Keratinocyte (primary cell): ENCODE measurements around the gene PRDM8. TPM values are rescaled to one million over a fixed set of nuclear protein-coding genes. Genes with fewer than 3 reads are reported as not detected.

Experiments
- DNase-seq: peaks from one replicate; pipeline ENCODE4 v3.0.0-alpha.2; 2011; ENCODE audit warnings: low read depth, missing footprints, low spot score
- FAIRE-seq: peaks from 2 replicates; lab custom pipeline; 2011; peaks lifted over from hg19 to GRCh38; lab: Jason Lieb, UNC
- H2AFZ ChIP-seq: 2 replicates; pipeline ENCODE4 v1.6.0; 2012; ENCODE audit warnings: low read length, control low read depth, inconsistent platforms; ENCODE audit not compliant: control insufficient read depth
- H3K27ac ChIP-seq: 2 replicates; pipeline ENCODE4 v1.5.1; 2011; ENCODE audit warnings: low read length; ENCODE audit not compliant: control insufficient read depth, insufficient read depth
- H3K27me3 ChIP-seq: 3 replicates; pipeline ENCODE4 v1.6.0; 2011; ENCODE audit warnings: low read length; ENCODE audit not compliant: control insufficient read depth, insufficient read depth; ENCODE audit errors: extremely low read depth
- H3K36me3 ChIP-seq, 2 experiments: 2 replicates in 1 of 2; 3 replicates in 1 of 2; pipeline ENCODE4 v1.5.1; 2011; ENCODE audit warnings: low read length in 2 of 2, mild to moderate bottlenecking in 1 of 2; ENCODE audit not compliant: control insufficient read depth in 2 of 2, insufficient read depth in 2 of 2; ENCODE audit errors: extremely low read depth in 1 of 2
- H3K4me1 ChIP-seq: 3 replicates; pipeline ENCODE4 v1.5.1; 2011; ENCODE audit warnings: low read length; ENCODE audit not compliant: control insufficient read depth, insufficient read depth; ENCODE audit errors: extremely low read depth
- H3K4me2 ChIP-seq: 3 replicates; pipeline ENCODE4 v1.6.0; 2011; ENCODE audit warnings: low read depth, low read length; ENCODE audit not compliant: control insufficient read depth, insufficient read depth; ENCODE audit errors: extremely low read depth
- H3K4me3 ChIP-seq, 3 experiments: fragments of 200-600 bp in 1 of 3; sonication (generic) in 1 of 3; 2 replicates in 2 of 3; 3 replicates in 1 of 3; pipeline ENCODE4 v1.5.1; 2011 to 2016; ENCODE audit warnings: low read length in 3 of 3, mild to moderate bottlenecking in 3 of 3, control low read depth in 2 of 3, inconsistent platforms in 1 of 3, low read depth in 1 of 3, mixed read lengths in 1 of 3, mixed run types in 1 of 3, moderate library complexity in 1 of 3; ENCODE audit not compliant: control insufficient read depth in 2 of 3, insufficient read depth in 2 of 3; ENCODE audit errors: extremely low read depth in 1 of 3
- H3K79me2 ChIP-seq: 2 replicates; pipeline ENCODE4 v1.6.0; 2012; ENCODE audit warnings: low read length; ENCODE audit not compliant: control insufficient read depth, insufficient read depth
- H3K9ac ChIP-seq: 3 replicates; pipeline ENCODE4 v1.6.0; 2011; ENCODE audit warnings: low read length; ENCODE audit not compliant: control insufficient read depth, insufficient read depth; ENCODE audit errors: extremely low read depth
- H3K9me1 ChIP-seq: 3 replicates; pipeline ENCODE4 v1.6.0; 2011; ENCODE audit warnings: low read length; ENCODE audit not compliant: control insufficient read depth, insufficient read depth; ENCODE audit errors: extremely low read depth
- H3K9me3 ChIP-seq: 2 replicates; pipeline ENCODE4 v1.5.1; 2012; ENCODE audit warnings: low read depth, low read length; ENCODE audit not compliant: control insufficient read depth
- H4K20me1 ChIP-seq: 3 replicates; pipeline ENCODE4 v1.6.0; 2011; ENCODE audit warnings: low read length; ENCODE audit not compliant: control insufficient read depth, insufficient read depth; ENCODE audit errors: extremely low read depth
- CTCF ChIP-seq, 3 experiments: IDR thresholded peaks in 1 of 3; conservative IDR thresholded peaks in 1 of 3; optimal IDR thresholded peaks in 1 of 3; 2 replicates in 2 of 3; 3 replicates in 1 of 3; pipeline versions ENCODE3 to v1.5.1; 2011; ENCODE audit warnings: low read length in 3 of 3, mild to moderate bottlenecking in 3 of 3, moderate library complexity in 2 of 3, control low read depth in 1 of 3, inconsistent platforms in 1 of 3; ENCODE audit not compliant: insufficient read depth in 2 of 3; ENCODE audit errors: extremely low read depth in 1 of 3
- EZH2 ChIP-seq: IDR thresholded peaks from one replicate; pipeline ENCODE4 v1.6.1; 2012; ENCODE audit warnings: inconsistent platforms, mild to moderate bottlenecking, low read length, moderate library complexity
- dilution Hi-C: fragments of 300-500 bp; cut with MboI; formaldehyde crosslinking; loops from one replicate; pipeline ENCODE4 v1.7.0; 2020; ENCODE audit warnings: low sequenced_read_pairs; ENCODE audit not compliant: extremely low pct_ligation_motif_present
- polyA plus RNA-seq, 5 experiments: library from polyadenylated mRNA; depleted of rRNA in 3 of 5; stranded (reverse) in 3 of 5; stranded (forward) in 1 of 5; unstranded in 1 of 5; fragments of >200 nt; gene quantifications; 1 replicate in 1 of 5; 2 replicates in 3 of 5; 3 replicates in 1 of 5; pipeline versions ENCODE4 v1.2.1 to v1.2.3, GENCODE V29; 2011 to 2012; ENCODE audit warnings: missing spikeins in 2 of 5, low read depth in 1 of 5, low replicate concordance in 1 of 5

PRDM8 gene
- polyA plus RNA-seq, 1 donor (not counting 4 experiments of a cell fraction or from before 2014, with no cell fraction given) = 3.5 TPM

- Histone ChIP-seq H4K20me1 (no peaks in the 10 kb centered on the region), H3K27me3 (no peaks in the 10 kb centered on the region), H3K4me2 (no peak overlapping the region), H2AFZ (peak overlapping the region; percentile 12), H3K4me1 (peaks cover 28% of the 10 kb centered on the region), H3K79me2 (no peaks in the 10 kb centered on the region), H3K4me3 (no peak overlapping the region), H3K27ac (peak overlapping the region; percentile 9), H3K36me3 (no peaks in the 10 kb centered on the region), H3K9me3 (no peaks in the 10 kb centered on the region), H3K9me1 (no peaks in the 10 kb centered on the region), H3K9ac (no peak overlapping the region)
- no peak for TF ChIP-seq CTCF (optimal IDR thresholded peaks at IDR 0.05 in 1 of 3, IDR thresholded peaks at IDR 0.05 in 1 of 3, conservative IDR thresholded peaks at IDR 0.05 in 1 of 3; ENCODE audit: extremely low read depth in 1 of 3, insufficient read depth in 2 of 3, low read length in 3 of 3)
- no peak for TF ChIP-seq EZH2
- dilution Hi-C loops = no loop called here
- DNase-seq = no peak
- peak; percentile 56 for FAIRE-seq
Observed at GRCh38 chr4:80171251-80171650, 26.1 kb upstream of the PRDM8 start.

- no peak overlapping the region for H3K4me2 ChIP-seq
- H3K9ac ChIP-seq = no peak overlapping the region
- dilution Hi-C loops = no loop called here
- DNase-seq = no peak
- H3K4me3 ChIP-seq = no peak overlapping the region
- H3K9me3 ChIP-seq = no peaks in the 10 kb centered on the region
- no peaks in the 10 kb centered on the region for H3K36me3 ChIP-seq
- TF ChIP-seq CTCF (optimal IDR thresholded peaks at IDR 0.05 in 1 of 3, IDR thresholded peaks at IDR 0.05 in 1 of 3, conservative IDR thresholded peaks at IDR 0.05 in 1 of 3; ENCODE audit: extremely low read depth in 1 of 3, insufficient read depth in 2 of 3, low read length in 3 of 3) = no peak
- no peak for TF ChIP-seq EZH2
- no peaks in the 10 kb centered on the region for H4K20me1 ChIP-seq
- H3K27ac ChIP-seq = peak overlapping the region; percentile 23
- H3K27me3 ChIP-seq = no peaks in the 10 kb centered on the region
- no peak for FAIRE-seq
- H3K79me2 ChIP-seq = no peaks in the 10 kb centered on the region
- peaks cover 28% of the 10 kb centered on the region for H3K4me1 ChIP-seq
- no peaks in the 10 kb centered on the region for H3K9me1 ChIP-seq
- no peak overlapping the region for H2AFZ ChIP-seq
Observed at GRCh38 chr4:80171656-80172055, 25.6 kb upstream of the PRDM8 start.
